ENCODE measurements around the gene NDUFAF8. TPM values are rescaled to one million over a fixed set of nuclear protein-coding genes. Genes with fewer than 3 reads are reported as not detected.

NDUFAF8 gene
- polyA plus RNA-seq, 1 donor from 2014 or later, result 76.4 TPM

- Histone ChIP-seq H3K79me2 (replicated peaks; ENCODE audit: insufficient read depth, low read length) (peaks cover 5% of the 10 kb centered on the region), H2AFZ (ENCODE audit: low read depth, low read length) (no peak overlapping the region), H3K4me2 (ENCODE audit: low read length) (no peak overlapping the region), H4K20me1 (ENCODE audit: insufficient read depth) (no peaks in the 10 kb centered on the region), H3K27ac (ENCODE audit: low read length) (no peak overlapping the region), H3F3A (ENCODE audit: insufficient read depth, low read length, poor library complexity, severe bottlenecking) (no peaks in the 10 kb centered on the region), H3K4me3 (ENCODE audit: low read length) (no peak overlapping the region), H3K9me2 (ENCODE audit: insufficient read depth, low read length) (no peaks in the 10 kb centered on the region), H3K9me3 (ENCODE audit: low read length) (no peaks in the 10 kb centered on the region), H3K9ac (ENCODE audit: low read length) (no peak overlapping the region), H3K27me3 (ENCODE audit: insufficient read depth, low read depth, low read length) (no peaks in the 10 kb centered on the region), H3K36me3 (ENCODE audit: insufficient read depth, low read length) (peaks cover 4% of the 10 kb centered on the region)
- TF ChIP-seq RAD21 (conservative IDR thresholded peaks at IDR 0.05), result no peak
- no peak for TF ChIP-seq EP300 (conservative IDR thresholded peaks at IDR 0.05; ENCODE audit: poor library complexity, severe bottlenecking)
- no peak for TF ChIP-seq TAF1 (IDR thresholded peaks at IDR 0.05; ENCODE audit: low read depth)
- no peak for TF ChIP-seq SMC3 (conservative IDR thresholded peaks at IDR 0.05; ENCODE audit: poor library complexity)
- TF ChIP-seq REST (IDR thresholded peaks at IDR 0.05; ENCODE audit: borderline replicate concordance), result no peak
- no peak for TF ChIP-seq POLR2AphosphoS5 (IDR thresholded peaks at IDR 0.05)
- TF ChIP-seq CTCF (IDR thresholded peaks at IDR 0.05; ENCODE audit: poor library complexity, severe bottlenecking), result no peak
These were observed 6.4 kb upstream of the NDUFAF8 start for GRCh38 chr17:81232616-81233241.

GRCh38 chr17:81233316-81233715, 5.8 kb upstream of the NDUFAF8 start:
- Histone ChIP-seq H3K36me3 (ENCODE audit: insufficient read depth, low read length) (peaks cover 4% of the 10 kb centered on the region), H3K27ac (ENCODE audit: low read length) (no peak overlapping the region), H4K20me1 (ENCODE audit: insufficient read depth) (no peaks in the 10 kb centered on the region), H3K27me3 (ENCODE audit: insufficient read depth, low read depth, low read length) (no peaks in the 10 kb centered on the region), H3K4me2 (ENCODE audit: low read length) (no peak overlapping the region), H3K9me2 (ENCODE audit: insufficient read depth, low read length) (no peaks in the 10 kb centered on the region), H3K4me3 (ENCODE audit: low read length) (no peak overlapping the region), H3K9me3 (ENCODE audit: low read length) (no peaks in the 10 kb centered on the region), H3F3A (ENCODE audit: insufficient read depth, low read length, poor library complexity, severe bottlenecking) (no peaks in the 10 kb centered on the region), H3K79me2 (replicated peaks; ENCODE audit: insufficient read depth, low read length) (peaks cover 10% of the 10 kb centered on the region), H2AFZ (ENCODE audit: low read depth, low read length) (no peak overlapping the region), H3K9ac (ENCODE audit: low read length) (no peak overlapping the region)
- TF ChIP-seq SMC3 (conservative IDR thresholded peaks at IDR 0.05; ENCODE audit: poor library complexity), result no peak
- TF ChIP-seq REST (IDR thresholded peaks at IDR 0.05; ENCODE audit: borderline replicate concordance), result no peak
- TF ChIP-seq POLR2AphosphoS5 (IDR thresholded peaks at IDR 0.05), result no peak
- TF ChIP-seq MXI1 (conservative IDR thresholded peaks at IDR 0.05; ENCODE audit: poor library complexity, severe bottlenecking), result no peak
- TF ChIP-seq CTCF (IDR thresholded peaks at IDR 0.05; ENCODE audit: poor library complexity, severe bottlenecking), result no peak
- no peak for TF ChIP-seq RAD21 (conservative IDR thresholded peaks at IDR 0.05)
- TF ChIP-seq TAF1 (IDR thresholded peaks at IDR 0.05; ENCODE audit: low read depth), result no peak

All from neural cell (in vitro differentiated cells).